HepG2 (cell line): Measurements from ENCODE around the gene XRN1. TPM values are rescaled to one million over a fixed set of nuclear protein-coding genes. Genes with fewer than 3 reads are reported as not detected.

Experiments used
- ATAC-seq: fragments of 200-7000 bp; cut with Tn5 transposase; 3 replicates; pipeline ENCODE4 v1.9.1; 2020; ENCODE audit warnings: mild to moderate bottlenecking, moderate library complexity
- BruUV-seq: library from RNA; stranded (reverse); fragments of 400-500 nt; replicated peaks from 2 replicates; lab custom pipeline; 2021; lab: Mats Ljungman, UMichigan
- CTCF ChIA-PET: fragments of 300-600 bp; formaldehyde crosslinking; extraction: SDS; loops from one replicate; lab custom pipeline; 2021; ENCODE audit warnings: low total read pairs, inconsistent platforms, low intra/inter-chr PET ratio; lab: Yijun Ruan, JAX
- POLR2A ChIA-PET: fragments of 350-600 bp; sonication (Branson Sonifier 250); formaldehyde crosslinking; loops from one replicate; lab custom pipeline; 2020; ENCODE audit warnings: antibody characterized with exemption, inconsistent platforms; lab: Yijun Ruan, JAX
- DNase-seq: peaks from one replicate; pipeline ENCODE4 v3.0.0-alpha.2; 2015; ENCODE audit warnings: low spot score
- FAIRE-seq: peaks from 3 replicates; lab custom pipeline; 2011; peaks lifted over from hg19 to GRCh38; lab: Jason Lieb, UNC
- H2AFZ ChIP-seq: one replicate; pipeline ENCODE4 v1.6.1; 2011; ENCODE audit warnings: low read length, inconsistent platforms
- H3K27ac ChIP-seq: fragments of 300-600 bp; 3 replicates; pipeline ENCODE4 v1.8.0; 2011; ENCODE audit warnings: mixed run types, mild to moderate bottlenecking, mixed read lengths, low read length, inconsistent platforms; ENCODE audit not compliant: insufficient read depth; ENCODE audit errors: extremely low read length
- H3K27me3 ChIP-seq, 2 experiments: fragments of 200-600 bp in 1 of 2; 2 replicates in 1 of 2; 3 replicates in 1 of 2; pipeline versions ENCODE4 v1.6.0 to v1.8.0; 2011; ENCODE audit warnings: low read length in 2 of 2, mild to moderate bottlenecking in 2 of 2, moderate library complexity in 2 of 2, inconsistent platforms in 1 of 2; ENCODE audit not compliant: insufficient read depth in 2 of 2, control insufficient read depth in 1 of 2
- H3K36me3 ChIP-seq, 2 experiments: fragments of 200-600 bp in 1 of 2; replicated peaks in 1 of 2; 2 replicates in 1 of 2; 3 replicates in 1 of 2; pipeline versions ENCODE4 v1.5.1 to v1.8.0; 2011; ENCODE audit warnings: low read length in 2 of 2, inconsistent platforms in 1 of 2; ENCODE audit not compliant: insufficient read depth in 2 of 2, control insufficient read depth in 1 of 2
- H3K4me1 ChIP-seq: 2 replicates; pipeline ENCODE4 v1.5.1; 2012; ENCODE audit warnings: low read length, inconsistent platforms; ENCODE audit not compliant: insufficient read depth
- H3K4me2 ChIP-seq: 2 replicates; pipeline ENCODE4 v1.6.0; 2011; ENCODE audit warnings: low read depth, low read length, inconsistent platforms
- H3K4me3 ChIP-seq, 3 experiments: fragments of 200-600 bp in 1 of 3; sonication (generic), shearing (Covaris generic) in 1 of 3; replicated peaks in 1 of 3; 2 replicates each; pipeline ENCODE4 v1.5.1; 2011 to 2016; ENCODE audit warnings: low read length in 3 of 3, inconsistent platforms in 2 of 3, low read depth in 2 of 3, mild to moderate bottlenecking in 2 of 3, control low read depth in 1 of 3, mixed read lengths in 1 of 3; ENCODE audit not compliant: insufficient read depth in 1 of 3
- H3K79me2 ChIP-seq: one replicate; pipeline ENCODE4 v1.6.1; 2011; ENCODE audit warnings: low read length, inconsistent platforms; ENCODE audit not compliant: insufficient read depth
- H3K9ac ChIP-seq: 2 replicates; pipeline ENCODE4 v1.6.0; 2011; ENCODE audit warnings: mild to moderate bottlenecking, low read depth, low read length, inconsistent platforms; ENCODE audit not compliant: insufficient read depth
- H3K9me3 ChIP-seq: 2 replicates; pipeline ENCODE4 v1.5.1; 2012; ENCODE audit warnings: mild to moderate bottlenecking, low read length
- H4K20me1 ChIP-seq: 2 replicates; pipeline ENCODE4 v1.6.0; 2011; ENCODE audit warnings: inconsistent platforms, mild to moderate bottlenecking, low read length, moderate library complexity; ENCODE audit not compliant: insufficient read depth
- NFE2L1 ChIP-seq: sonication (generic); formaldehyde crosslinking; IDR thresholded peaks from 2 replicates; pipeline ENCODE4 v1.4.0; 2020; ENCODE audit warnings: missing genetic modification reagents, mild to moderate bottlenecking, borderline replicate concordance
- SRSF1 ChIP-seq: fragments of 200-400 bp; formaldehyde crosslinking; optimal IDR thresholded peaks from 2 replicates; pipeline ENCODE3; 2017; ENCODE audit warnings: mild to moderate bottlenecking, low read depth, low read length, moderate library complexity
- THAP9 ChIP-seq: sonication (generic); formaldehyde crosslinking; IDR thresholded peaks from 2 replicates; pipeline ENCODE4; 2020; ENCODE audit warnings: missing genetic modification reagents, mild to moderate bottlenecking, borderline replicate concordance
- ZNF121 ChIP-seq: sonication (generic); formaldehyde crosslinking; IDR thresholded peaks from 2 replicates; pipeline ENCODE4 v1.5.0; 2020; ENCODE audit warnings: mild to moderate bottlenecking, missing genetic modification reagents
- ZNF225 ChIP-seq: sonication (generic); formaldehyde crosslinking; IDR thresholded peaks from 2 replicates; pipeline ENCODE4 v1.4.0; 2020; ENCODE audit warnings: mild to moderate bottlenecking, missing genetic modification reagents
- ZNF556 ChIP-seq: sonication (generic); formaldehyde crosslinking; IDR thresholded peaks from 2 replicates; pipeline ENCODE4 v1.4.0; 2020; ENCODE audit warnings: mild to moderate bottlenecking, missing genetic modification reagents, borderline replicate concordance
- ZNF709 ChIP-seq: sonication (generic); formaldehyde crosslinking; IDR thresholded peaks from 2 replicates; pipeline ENCODE4 v1.5.0; 2020; ENCODE audit warnings: mild to moderate bottlenecking, missing genetic modification reagents
- ZSCAN22 ChIP-seq: sonication (generic); formaldehyde crosslinking; IDR thresholded peaks from 2 replicates; pipeline ENCODE4 v1.4.0; 2020; ENCODE audit warnings: mild to moderate bottlenecking, missing genetic modification reagents
- WGBS: methylation state at CpG from one replicate; pipeline ENCODE4 v1.1.6; 2017; ENCODE audit warnings: low lambda C conversion rate; 5-methylcytosine and 5-hydroxymethylcytosine counted together
- in situ Hi-C: cut with HindIII; loops from 2 replicates; pipeline ENCODE4 v1.10.0; 2017; ENCODE audit warnings: low pct_unique_long_range_greater_than_20kb; ENCODE audit not compliant: extremely low pct_ligation_motif_present
- intact Hi-C: fragments of 100-400 bp; cut with micrococcal nuclease; formaldehyde crosslinking; loops from one replicate; pipeline ENCODE4 v1.10.0; 2022; ENCODE audit not compliant: unreplicated experiment
- polyA plus RNA-seq, 8 experiments: library from polyadenylated mRNA; depleted of rRNA in 3 of 8; stranded (reverse) in 7 of 8; unstranded in 1 of 8; fragments of >200 nt; fragmentation: Illumina TruSeq in 4 of 8; extraction: Trizol in 4 of 8; gene quantifications; 2 replicates each; pipeline versions ENCODE4 v1.2.1 to v1.2.3, GENCODE V29; 2011 to 2016; ENCODE audit warnings: low read depth in 4 of 8, missing spikeins in 1 of 8, mixed read lengths in 1 of 8; ENCODE audit not compliant: insufficient read depth in 1 of 8
- total RNA-seq, 5 experiments: library from RNA; depleted of rRNA; stranded (reverse); fragments of >200 nt; fragmentation: Illumina TruSeq; extraction: Trizol; gene quantifications; 2 replicates each; pipeline ENCODE4 v1.2.3, GENCODE V29; 2016; ENCODE audit warnings: low read depth in 1 of 5

The XRN1 gene
- total and polyA plus RNA-seq, 2 of the 13 experiments (the other 11 are each of a cell fraction or from before 2014, with no cell fraction given), result 13.2 to 13.3 TPM

- Histone ChIP-seq H3K36me3 (peaks cover 3 to 40% of the 10 kb centered on the region in 2 experiments), H3K9me3 (no peaks in the 10 kb centered on the region), H3K27me3 (no peaks in the 10 kb centered on the region), H3K9ac (no peak overlapping the region), H3K4me2 (no peak overlapping the region), H3K4me1 (no peaks in the 10 kb centered on the region), H3K27ac (no peak overlapping the region), H4K20me1 (no peaks in the 10 kb centered on the region), H3K4me3 (no peak overlapping the region), H3K79me2 (no peaks in the 10 kb centered on the region), H2AFZ (no peak overlapping the region)
- ChIA-PET POLR2A (no interaction called here), CTCF (no interaction called here)
- no peak for DNase-seq
- in situ Hi-C loops, result no loop called here
- intact Hi-C loops, result no loop called here
- no peak for ATAC-seq
- WGBS, result 40% methylated on average over 1 of the region's 1 CpG
- BruUV-seq, result no TSS peak
- FAIRE-seq, result no peak
- TF ChIP-seq ZNF556 (no peak), ZSCAN22 (no peak), ZNF121 (CRISPR knock-in tag) (no peak), THAP9 (CRISPR knock-in tag) (no peak), SRSF1 (no peak), ZNF225 (CRISPR knock-in tag) (no peak), NFE2L1 (CRISPR knock-in tag) (no peak), ZNF709 (no peak)
Measured at GRCh38 chr3:142348460-142348859, 99.4 kb downstream of the XRN1 start.
